GM12878 (cell line): ENCODE results near the gene KLHL35. TPM values are rescaled to one million over a fixed set of nuclear protein-coding genes. Genes with fewer than 3 reads are reported as not detected.
A peak's percentile ranks its signal among the peaks of the same experiment; 100 is the strongest.

Source experiments
- BACH1 ChIP-seq: fragments of 450-650 bp; IDR thresholded peaks from 2 replicates; pipeline ENCODE4 v1.6.1; 2017; ENCODE audit warnings: mild to moderate bottlenecking, borderline replicate concordance
- CBFB ChIP-seq: IDR thresholded peaks from 2 replicates; pipeline ENCODE4 v1.6.1; 2016; ENCODE audit warnings: antibody characterized with exemption, low read depth
- CBX5 ChIP-seq: sonication (generic); IDR thresholded peaks from 2 replicates; pipeline ENCODE4 v1.6.1; 2016; ENCODE audit warnings: low read depth, moderate library complexity, mild to moderate bottlenecking, inconsistent platforms
- CREB1 ChIP-seq: IDR thresholded peaks from 2 replicates; pipeline ENCODE4 v1.6.1; 2012; ENCODE audit warnings: low read depth, mild to moderate bottlenecking, inconsistent platforms
- CTCF ChIP-seq, 3 experiments: IDR thresholded peaks in 2 of 3; conservative IDR thresholded peaks in 1 of 3; 2 replicates each; pipeline ENCODE4 v1.5.1; 2011; ENCODE audit warnings: low read depth in 3 of 3, low read length in 3 of 3, mild to moderate bottlenecking in 3 of 3, control low read depth in 2 of 3, moderate library complexity in 2 of 3, inconsistent platforms in 1 of 3, mixed read lengths in 1 of 3; ENCODE audit not compliant: control insufficient read depth in 2 of 3, insufficient read depth in 1 of 3; ENCODE audit errors: extremely low read depth in 1 of 3
- EGR1 ChIP-seq, 2 experiments: IDR thresholded peaks; 1 replicate in 1 of 2; 2 replicates in 1 of 2; pipeline ENCODE4 v1.6.1; 2011 to 2012; ENCODE audit warnings: low read depth in 2 of 2, low read length in 2 of 2, borderline replicate concordance in 1 of 2, mild to moderate bottlenecking in 1 of 2, moderate library complexity in 1 of 2
- HCFC1 ChIP-seq: fragments of 150-350 bp; IDR thresholded peaks from 2 replicates; pipeline ENCODE4 v1.6.1; 2014; ENCODE audit warnings: low read length
- HDAC2 ChIP-seq: fragments of 200-600 bp; sonication (generic); IDR thresholded peaks from 2 replicates; pipeline ENCODE4 v1.6.1; 2017
- HDAC6 ChIP-seq: fragments of 200-600 bp; sonication (generic); IDR thresholded peaks from one replicate; pipeline ENCODE4 v1.8.0; 2017; ENCODE audit warnings: antibody characterized with exemption; ENCODE audit not compliant: unreplicated experiment
- HDGF ChIP-seq: fragments of 450-650 bp; IDR thresholded peaks from 2 replicates; pipeline ENCODE4 v1.6.1; 2016; ENCODE audit warnings: antibody characterized with exemption
- IKZF2 ChIP-seq, 2 experiments: fragments of 450-650 bp; IDR thresholded peaks; 2 replicates each; pipeline ENCODE4 v1.6.1; 2017; ENCODE audit warnings: mild to moderate bottlenecking in 2 of 2, moderate library complexity in 2 of 2
- IRF4 ChIP-seq: IDR thresholded peaks from 2 replicates; pipeline ENCODE4 v1.6.1; 2011; ENCODE audit warnings: low read depth, low read length
- KDM1A ChIP-seq: fragments of 200-600 bp; sonication (generic); IDR thresholded peaks from 2 replicates; pipeline ENCODE4 v1.6.1; 2016; ENCODE audit warnings: borderline replicate concordance
- MYC ChIP-seq: IDR thresholded peaks from 2 replicates; pipeline ENCODE4 v1.6.1; 2011; ENCODE audit warnings: mild to moderate bottlenecking, low read length, moderate library complexity, inconsistent platforms; ENCODE audit not compliant: insufficient read depth, insufficient replicate concordance, insufficient read length, severe bottlenecking
- POLR2AphosphoS2 ChIP-seq: IDR thresholded peaks from 2 replicates; pipeline ENCODE4 v1.6.1; 2011; ENCODE audit warnings: low read depth, mild to moderate bottlenecking, low read length, improper control_type of control experiment, moderate library complexity
- RB1 ChIP-seq: fragments of 450-650 bp; formaldehyde crosslinking; IDR thresholded peaks from 2 replicates; pipeline ENCODE4 v1.6.1; 2017; ENCODE audit warnings: mild to moderate bottlenecking, borderline replicate concordance
- SIN3A ChIP-seq: IDR thresholded peaks from 2 replicates; pipeline ENCODE4 v1.6.1; 2012; ENCODE audit warnings: low read depth, low read length, improper control_type of control experiment
- SIX5 ChIP-seq: IDR thresholded peaks from 2 replicates; pipeline ENCODE4 v1.6.1; 2011; ENCODE audit warnings: mild to moderate bottlenecking, low read depth, low read length, moderate library complexity; ENCODE audit not compliant: severe bottlenecking
- STAT3 ChIP-seq: IDR thresholded peaks from 2 replicates; pipeline ENCODE4 v1.6.1; 2011; ENCODE audit warnings: low read depth, low read length, improper control_type of control experiment
- TARDBP ChIP-seq: IDR thresholded peaks from 2 replicates; pipeline ENCODE4 v1.6.1; 2016; ENCODE audit warnings: borderline replicate concordance
- USF2 ChIP-seq: IDR thresholded peaks from 2 replicates; pipeline ENCODE4 v1.6.1; 2011; ENCODE audit warnings: low read depth, low read length, improper control_type of control experiment, borderline replicate concordance
- YBX1 ChIP-seq: fragments of 450-650 bp; IDR thresholded peaks from 2 replicates; pipeline ENCODE4 v1.6.1; 2016; ENCODE audit warnings: antibody characterized with exemption
- YY1 ChIP-seq: IDR thresholded peaks from 2 replicates; pipeline ENCODE4 v1.6.1; 2011; ENCODE audit warnings: low read depth, mild to moderate bottlenecking, low read length
- ZBED1 ChIP-seq: IDR thresholded peaks from 2 replicates; pipeline ENCODE4 v1.6.1; 2016; ENCODE audit warnings: borderline replicate concordance
- ZNF687 ChIP-seq: fragments of 450-650 bp; IDR thresholded peaks from 2 replicates; pipeline ENCODE4 v1.6.1; 2017; ENCODE audit warnings: mild to moderate bottlenecking, moderate library complexity
- polyA plus RNA-seq, 11 experiments: library from polyadenylated mRNA; depleted of rRNA in 4 of 11; unstranded in 6 of 11; stranded (reverse) in 5 of 11; fragments of >200 nt; fragmentation: Nextera tagmentation in 4 of 11; fragmentation: Illumina TruSeq in 1 of 11; extraction: Ambion mirVana in 4 of 11; extraction: Trizol in 1 of 11; gene quantifications; 1 replicate in 1 of 11; 2 replicates in 10 of 11; pipeline versions ENCODE4 v1.2.1 to v1.2.3, GENCODE V29; 2011 to 2016; ENCODE audit warnings: inconsistent platforms in 2 of 11, missing spikeins in 2 of 11, low read depth in 1 of 11
- total RNA-seq, 4 experiments: library from RNA; depleted of rRNA in 3 of 4; stranded (reverse); fragments of >200 nt in 3 of 4; fragmentation: Illumina TruSeq in 1 of 4; extraction: Trizol in 1 of 4; gene quantifications; 2 replicates each; pipeline versions ENCODE4 v1.2.1 to v1.2.3, GENCODE V29; 2013 to 2021

The KLHL35 gene
- total and polyA plus RNA-seq, 10 of the 15 experiments (the other 5 are each of a cell fraction or from before 2014, with no cell fraction given), result 0.04 to 0.34 (median 0.13) TPM; not detected in 1

GRCh38 chr11:75399344-75400145 lies 33.5 kb downstream of the KLHL35 start, which contains the start of gene RPS3 (continued):
- TF ChIP-seq CBFB, result peak; percentile 94
- TF ChIP-seq IKZF2 (IDR thresholded peaks at IDR 0.05), result peak; percentile 23 to 38; a peak in 2 of 4 replicates
- TF ChIP-seq IRF4, result no peak
- peak; percentile 86 for TF ChIP-seq TARDBP
- TF ChIP-seq USF2, result no peak; the same call in 1 of the 2 replicates
- TF ChIP-seq SIN3A, result peak; percentile 54; the same call in 1 of the 2 replicates
- TF ChIP-seq EGR1 (IDR thresholded peaks at IDR 0.05; ENCODE audit: borderline replicate concordance in 1 of 2, low read depth in 2 of 2, low read length in 2 of 2), result peak; percentile 48 to 95; a peak in 2 of 3 replicates
- peak; percentile 95 for TF ChIP-seq SIX5
- TF ChIP-seq YBX1, result no peak
- TF ChIP-seq HDAC6, result peak; percentile 85
- no peak for TF ChIP-seq STAT3
- peak; percentile 98 for TF ChIP-seq MYC
- TF ChIP-seq HCFC1, result peak; percentile 96
- TF ChIP-seq ZBED1, result peak; percentile 86; the same call in 1 of the 2 replicates
- no peak for TF ChIP-seq HDGF
- TF ChIP-seq BACH1, result peak; percentile 87
- TF ChIP-seq CBX5, result no peak
- peak; percentile 95 for TF ChIP-seq YY1
- no peak for TF ChIP-seq HDAC2
- TF ChIP-seq CTCF (IDR thresholded peaks at IDR 0.05 in 2 of 3, conservative IDR thresholded peaks at IDR 0.05 in 1 of 3; ENCODE audit: control insufficient read depth in 2 of 3, extremely low read depth in 1 of 3, insufficient read depth in 1 of 3, low read depth in 3 of 3, low read length in 3 of 3), result peak in 2 of 3 experiments; percentile 17; a peak in 3 of 6 replicates
- peak; percentile 98 for TF ChIP-seq POLR2AphosphoS2
- TF ChIP-seq RB1, result peak; percentile 97; the same call in 1 of the 2 replicates
- TF ChIP-seq CREB1, result peak; percentile 98
- no peak for TF ChIP-seq KDM1A
- TF ChIP-seq ZNF687, result peak; percentile 79
